ENCODE data around the gene TPP1.

DNA sequence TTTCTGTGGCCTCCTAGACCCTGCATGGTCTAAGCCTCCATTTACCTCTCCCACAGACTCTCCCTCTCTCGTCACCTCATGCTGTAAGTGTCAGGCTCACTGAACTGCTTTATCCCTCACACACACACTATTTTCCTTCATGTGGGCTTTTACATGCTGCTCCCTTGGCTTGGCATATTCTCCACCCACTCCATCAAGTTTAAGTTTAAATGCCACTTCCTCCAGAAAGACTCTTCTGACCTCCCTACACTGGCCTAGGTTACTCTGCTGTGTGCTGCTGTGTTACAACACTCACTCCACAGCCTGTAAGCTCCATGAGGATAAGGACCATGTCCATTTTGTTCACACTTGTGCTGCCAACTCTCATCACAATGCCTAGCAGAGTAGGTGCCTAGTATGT, 33.9 kb upstream of the TPP1 start:
- TF ChIP-seq, protein P1, sequence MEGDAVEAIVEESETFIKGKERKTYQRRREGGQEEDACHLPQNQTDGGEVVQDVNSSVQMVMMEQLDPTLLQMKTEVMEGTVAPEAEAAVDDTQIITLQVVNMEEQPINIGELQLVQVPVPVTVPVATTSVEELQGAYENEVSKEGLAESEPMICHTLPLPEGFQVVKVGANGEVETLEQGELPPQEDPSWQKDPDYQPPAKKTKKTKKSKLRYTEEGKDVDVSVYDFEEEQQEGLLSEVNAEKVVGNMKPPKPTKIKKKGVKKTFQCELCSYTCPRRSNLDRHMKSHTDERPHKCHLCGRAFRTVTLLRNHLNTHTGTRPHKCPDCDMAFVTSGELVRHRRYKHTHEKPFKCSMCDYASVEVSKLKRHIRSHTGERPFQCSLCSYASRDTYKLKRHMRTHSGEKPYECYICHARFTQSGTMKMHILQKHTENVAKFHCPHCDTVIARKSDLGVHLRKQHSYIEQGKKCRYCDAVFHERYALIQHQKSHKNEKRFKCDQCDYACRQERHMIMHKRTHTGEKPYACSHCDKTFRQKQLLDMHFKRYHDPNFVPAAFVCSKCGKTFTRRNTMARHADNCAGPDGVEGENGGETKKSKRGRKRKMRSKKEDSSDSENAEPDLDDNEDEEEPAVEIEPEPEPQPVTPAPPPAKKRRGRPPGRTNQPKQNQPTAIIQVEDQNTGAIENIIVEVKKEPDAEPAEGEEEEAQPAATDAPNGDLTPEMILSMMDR (optimal IDR thresholded peaks at IDR 0.05 in 1 of 3, IDR thresholded peaks at IDR 0.05 in 1 of 3, conservative IDR thresholded peaks at IDR 0.05 in 1 of 3; ENCODE audit: extremely low read depth in 1 of 3, insufficient read depth in 2 of 3, low read length in 3 of 3) = no peak
- no peak for TF ChIP-seq EZH2 (IDR thresholded peaks at IDR 0.05; ENCODE audit: low read length)

All from keratinocyte (primary cell).